HepG2 (cell line): ENCODE results near the gene NAPB. TPM values are rescaled to one million over a fixed set of nuclear protein-coding genes. Genes with fewer than 3 reads are reported as not detected.

ENCODE experiments used
- ATF2 ChIP-seq: sonication (generic); formaldehyde crosslinking; IDR thresholded peaks from 2 replicates; pipeline ENCODE4 v1.4.0; 2020; ENCODE audit warnings: missing genetic modification reagents
- ATF5 ChIP-seq: sonication (generic); formaldehyde crosslinking; IDR thresholded peaks from 2 replicates; pipeline ENCODE4 v1.4.0; 2020; ENCODE audit warnings: mild to moderate bottlenecking, low read depth, missing genetic modification reagents
- BRCA1 ChIP-seq: sonication (generic); formaldehyde crosslinking; IDR thresholded peaks from 2 replicates; pipeline ENCODE4 v1.4.0; 2020; ENCODE audit warnings: missing genetic modification reagents
- E2F2 ChIP-seq: sonication (generic); formaldehyde crosslinking; IDR thresholded peaks from 2 replicates; pipeline ENCODE4 v1.4.0; 2020; ENCODE audit warnings: missing genetic modification reagents, borderline replicate concordance
- HIC2 ChIP-seq: sonication (generic); formaldehyde crosslinking; IDR thresholded peaks from 2 replicates; pipeline ENCODE4 v1.9.0; 2022; ENCODE audit warnings: low read depth, missing genetic modification reagents
- MIXL1 ChIP-seq: IDR thresholded peaks from 2 replicates; pipeline ENCODE4 v1.6.1; 2016
- RBAK ChIP-seq: sonication (generic); formaldehyde crosslinking; IDR thresholded peaks from 2 replicates; pipeline ENCODE4 v1.5.1; 2020; ENCODE audit warnings: mild to moderate bottlenecking, missing genetic modification reagents
- SMAD3 ChIP-seq: sonication (generic); formaldehyde crosslinking; IDR thresholded peaks from 2 replicates; pipeline ENCODE4 v1.4.0; 2020; ENCODE audit warnings: missing genetic modification reagents
- ZBTB14 ChIP-seq: sonication (generic); formaldehyde crosslinking; IDR thresholded peaks from 2 replicates; pipeline ENCODE4 v1.4.0; 2020; ENCODE audit warnings: missing genetic modification reagents
- ZBTB26 ChIP-seq: IDR thresholded peaks from 2 replicates; pipeline ENCODE4 v1.6.1; 2016; ENCODE audit warnings: missing compliant biosample characterization, missing genetic modification reagents, borderline replicate concordance
- ZMAT5 ChIP-seq: sonication (generic); formaldehyde crosslinking; IDR thresholded peaks from 2 replicates; pipeline ENCODE4 v1.5.0; 2020; ENCODE audit warnings: mild to moderate bottlenecking, low read depth, missing genetic modification reagents, borderline replicate concordance
- ZNF383 ChIP-seq: sonication (generic); formaldehyde crosslinking; IDR thresholded peaks from 2 replicates; pipeline ENCODE4 v1.4.0; 2020; ENCODE audit warnings: missing genetic modification reagents, mild to moderate bottlenecking, borderline replicate concordance
- ZNF430 ChIP-seq: sonication (generic); formaldehyde crosslinking; IDR thresholded peaks from 2 replicates; pipeline ENCODE4 v1.9.0; 2021; ENCODE audit warnings: mild to moderate bottlenecking, missing genetic modification reagents
- ZNF513 ChIP-seq: sonication (generic); formaldehyde crosslinking; conservative IDR thresholded peaks from 2 replicates; pipeline ENCODE4 v1.5.0; 2020; ENCODE audit warnings: missing genetic modification reagents
- ZNF556 ChIP-seq: sonication (generic); formaldehyde crosslinking; IDR thresholded peaks from 2 replicates; pipeline ENCODE4 v1.4.0; 2020; ENCODE audit warnings: mild to moderate bottlenecking, missing genetic modification reagents, borderline replicate concordance
- ZNF580 ChIP-seq: IDR thresholded peaks from 2 replicates; pipeline ENCODE4 v1.6.1; 2016; ENCODE audit warnings: low read depth, borderline replicate concordance
- ZNF720 ChIP-seq: sonication (generic); formaldehyde crosslinking; IDR thresholded peaks from 2 replicates; pipeline ENCODE4 v1.4.0; 2020; ENCODE audit warnings: missing genetic modification reagents
- ZNF788 ChIP-seq: sonication (generic); formaldehyde crosslinking; IDR thresholded peaks from 2 replicates; pipeline ENCODE4 v1.5.0; 2020; ENCODE audit warnings: mild to moderate bottlenecking, missing genetic modification reagents, borderline replicate concordance
- ZSCAN9 ChIP-seq: IDR thresholded peaks from 2 replicates; pipeline ENCODE4 v1.6.1; 2016; ENCODE audit warnings: borderline replicate concordance
- polyA plus RNA-seq, 8 experiments: library from polyadenylated mRNA; depleted of rRNA in 3 of 8; stranded (reverse) in 7 of 8; unstranded in 1 of 8; fragments of >200 nt; fragmentation: Illumina TruSeq in 4 of 8; extraction: Trizol in 4 of 8; gene quantifications; 2 replicates each; pipeline versions ENCODE4 v1.2.1 to v1.2.3, GENCODE V29; 2011 to 2016; ENCODE audit warnings: low read depth in 4 of 8, missing spikeins in 1 of 8, mixed read lengths in 1 of 8; ENCODE audit not compliant: insufficient read depth in 1 of 8
- total RNA-seq, 5 experiments: library from RNA; depleted of rRNA; stranded (reverse); fragments of >200 nt; fragmentation: Illumina TruSeq; extraction: Trizol; gene quantifications; 2 replicates each; pipeline ENCODE4 v1.2.3, GENCODE V29; 2016; ENCODE audit warnings: low read depth in 1 of 5

The NAPB gene
- total and polyA plus RNA-seq, 2 of the 13 experiments (the other 11 are each of a cell fraction or from before 2014, with no cell fraction given): 15.2 to 16.1 TPM

- TF ChIP-seq ZNF513 (CRISPR knock-in tag) (no peak), ATF5 (no peak), RBAK (no peak), ATF2 (CRISPR knock-in tag) (no peak), ZNF788 (CRISPR knock-in tag) (no peak), SMAD3 (CRISPR knock-in tag) (no peak), ZMAT5 (CRISPR knock-in tag) (no peak), ZNF430 (CRISPR knock-in tag) (no peak), BRCA1 (CRISPR knock-in tag) (no peak), ZSCAN9 (peak; percentile 68; the same call in 1 of the 2 replicates), ZNF383 (CRISPR knock-in tag) (no peak), E2F2 (CRISPR knock-in tag) (no peak), ZBTB26 (no peak), MIXL1 (peak; percentile 30; the same call in 1 of the 2 replicates), ZBTB14 (CRISPR knock-in tag) (no peak), ZNF556 (CRISPR knock-in tag) (no peak), ZNF720 (CRISPR knock-in tag) (no peak), HIC2 (CRISPR knock-in tag) (no peak), ZNF580 (CRISPR knock-in tag) (no peak)
Observed at GRCh38 chr20:23386304-23387117, 34.8 kb downstream of the NAPB start (continued).
